ENCODE data around the gene DRAP1.

DNA sequence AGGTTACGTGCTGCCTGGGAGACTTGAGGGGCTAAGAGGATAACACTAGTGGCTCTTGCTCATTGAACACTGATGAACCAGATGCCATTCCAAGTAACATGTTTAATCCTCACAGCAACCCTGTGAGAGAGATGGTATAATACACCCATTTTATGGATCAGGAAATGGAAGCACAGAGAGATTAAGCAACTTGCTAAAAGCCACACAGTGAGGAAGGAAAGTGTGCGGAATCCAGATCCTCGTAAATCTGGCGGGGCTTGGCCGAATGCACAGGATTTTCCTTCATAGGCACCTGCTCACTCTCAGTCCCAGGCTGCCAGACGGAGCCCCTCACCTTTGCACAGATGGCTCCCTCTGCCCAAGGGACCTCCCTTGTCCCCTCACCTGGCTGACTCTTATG is 11.3 kb upstream of the DRAP1 start:
- TF ChIP-seq, protein P1, sequence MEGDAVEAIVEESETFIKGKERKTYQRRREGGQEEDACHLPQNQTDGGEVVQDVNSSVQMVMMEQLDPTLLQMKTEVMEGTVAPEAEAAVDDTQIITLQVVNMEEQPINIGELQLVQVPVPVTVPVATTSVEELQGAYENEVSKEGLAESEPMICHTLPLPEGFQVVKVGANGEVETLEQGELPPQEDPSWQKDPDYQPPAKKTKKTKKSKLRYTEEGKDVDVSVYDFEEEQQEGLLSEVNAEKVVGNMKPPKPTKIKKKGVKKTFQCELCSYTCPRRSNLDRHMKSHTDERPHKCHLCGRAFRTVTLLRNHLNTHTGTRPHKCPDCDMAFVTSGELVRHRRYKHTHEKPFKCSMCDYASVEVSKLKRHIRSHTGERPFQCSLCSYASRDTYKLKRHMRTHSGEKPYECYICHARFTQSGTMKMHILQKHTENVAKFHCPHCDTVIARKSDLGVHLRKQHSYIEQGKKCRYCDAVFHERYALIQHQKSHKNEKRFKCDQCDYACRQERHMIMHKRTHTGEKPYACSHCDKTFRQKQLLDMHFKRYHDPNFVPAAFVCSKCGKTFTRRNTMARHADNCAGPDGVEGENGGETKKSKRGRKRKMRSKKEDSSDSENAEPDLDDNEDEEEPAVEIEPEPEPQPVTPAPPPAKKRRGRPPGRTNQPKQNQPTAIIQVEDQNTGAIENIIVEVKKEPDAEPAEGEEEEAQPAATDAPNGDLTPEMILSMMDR (IDR thresholded peaks at IDR 0.05; ENCODE audit: low read length): no peak
- no peak for TF ChIP-seq EZH2 (optimal IDR thresholded peaks at IDR 0.05; ENCODE audit: low read depth, low read length)
- TF ChIP-seq EZH2phosphoT487 (IDR thresholded peaks at IDR 0.05; ENCODE audit: low read length): no peak

Data from MM.1S (cell line).